HepG2 (cell line): ENCODE measurements around the gene RAD50. TPM values are rescaled to one million over a fixed set of nuclear protein-coding genes. Genes with fewer than 3 reads are reported as not detected.

Source experiments
- ATAC-seq: fragments of 200-7000 bp; cut with Tn5 transposase; 3 replicates; pipeline ENCODE4 v1.9.1; 2020; ENCODE audit warnings: mild to moderate bottlenecking, moderate library complexity
- BruUV-seq: library from RNA; stranded (reverse); fragments of 400-500 nt; replicated peaks from 2 replicates; lab custom pipeline; 2021; lab: Mats Ljungman, UMichigan
- CTCF ChIA-PET: fragments of 300-600 bp; formaldehyde crosslinking; extraction: SDS; loops from one replicate; lab custom pipeline; 2021; ENCODE audit warnings: low total read pairs, inconsistent platforms, low intra/inter-chr PET ratio; lab: Yijun Ruan, JAX
- POLR2A ChIA-PET: fragments of 350-600 bp; sonication (Branson Sonifier 250); formaldehyde crosslinking; loops from one replicate; lab custom pipeline; 2020; ENCODE audit warnings: antibody characterized with exemption, inconsistent platforms; lab: Yijun Ruan, JAX
- DNase-seq: peaks from one replicate; pipeline ENCODE4 v3.0.0-alpha.2; 2015; ENCODE audit warnings: low spot score
- FAIRE-seq: peaks from 3 replicates; lab custom pipeline; 2011; peaks lifted over from hg19 to GRCh38; lab: Jason Lieb, UNC
- H2AFZ ChIP-seq: one replicate; pipeline ENCODE4 v1.6.1; 2011; ENCODE audit warnings: low read length, inconsistent platforms
- H3K27ac ChIP-seq: fragments of 300-600 bp; 3 replicates; pipeline ENCODE4 v1.8.0; 2011; ENCODE audit warnings: mixed run types, mild to moderate bottlenecking, mixed read lengths, low read length, inconsistent platforms; ENCODE audit not compliant: insufficient read depth; ENCODE audit errors: extremely low read length
- H3K27me3 ChIP-seq, 2 experiments: fragments of 200-600 bp in 1 of 2; 2 replicates in 1 of 2; 3 replicates in 1 of 2; pipeline versions ENCODE4 v1.6.0 to v1.8.0; 2011; ENCODE audit warnings: low read length in 2 of 2, mild to moderate bottlenecking in 2 of 2, moderate library complexity in 2 of 2, inconsistent platforms in 1 of 2; ENCODE audit not compliant: insufficient read depth in 2 of 2, control insufficient read depth in 1 of 2
- H3K36me3 ChIP-seq, 2 experiments: fragments of 200-600 bp in 1 of 2; replicated peaks in 1 of 2; 2 replicates in 1 of 2; 3 replicates in 1 of 2; pipeline versions ENCODE4 v1.5.1 to v1.8.0; 2011; ENCODE audit warnings: low read length in 2 of 2, inconsistent platforms in 1 of 2; ENCODE audit not compliant: insufficient read depth in 2 of 2, control insufficient read depth in 1 of 2
- H3K4me1 ChIP-seq: 2 replicates; pipeline ENCODE4 v1.5.1; 2012; ENCODE audit warnings: low read length, inconsistent platforms; ENCODE audit not compliant: insufficient read depth
- H3K4me2 ChIP-seq: 2 replicates; pipeline ENCODE4 v1.6.0; 2011; ENCODE audit warnings: low read depth, low read length, inconsistent platforms
- H3K4me3 ChIP-seq, 3 experiments: fragments of 200-600 bp in 1 of 3; sonication (generic), shearing (Covaris generic) in 1 of 3; replicated peaks in 1 of 3; 2 replicates each; pipeline ENCODE4 v1.5.1; 2011 to 2016; ENCODE audit warnings: low read length in 3 of 3, inconsistent platforms in 2 of 3, low read depth in 2 of 3, mild to moderate bottlenecking in 2 of 3, control low read depth in 1 of 3, mixed read lengths in 1 of 3; ENCODE audit not compliant: insufficient read depth in 1 of 3
- H3K79me2 ChIP-seq: one replicate; pipeline ENCODE4 v1.6.1; 2011; ENCODE audit warnings: low read length, inconsistent platforms; ENCODE audit not compliant: insufficient read depth
- H3K9ac ChIP-seq: 2 replicates; pipeline ENCODE4 v1.6.0; 2011; ENCODE audit warnings: mild to moderate bottlenecking, low read depth, low read length, inconsistent platforms; ENCODE audit not compliant: insufficient read depth
- H3K9me3 ChIP-seq: 2 replicates; pipeline ENCODE4 v1.5.1; 2012; ENCODE audit warnings: mild to moderate bottlenecking, low read length
- H4K20me1 ChIP-seq: 2 replicates; pipeline ENCODE4 v1.6.0; 2011; ENCODE audit warnings: inconsistent platforms, mild to moderate bottlenecking, low read length, moderate library complexity; ENCODE audit not compliant: insufficient read depth
- AHDC1 ChIP-seq: sonication (generic); formaldehyde crosslinking; IDR thresholded peaks from 2 replicates; pipeline ENCODE4 v1.5.1; 2020; ENCODE audit warnings: mild to moderate bottlenecking, missing genetic modification reagents, borderline replicate concordance
- BCL6 ChIP-seq: IDR thresholded peaks from 2 replicates; pipeline ENCODE4 v1.6.1; 2016; ENCODE audit warnings: missing genetic modification reagents, missing compliant biosample characterization
- CHCHD3 ChIP-seq: sonication (generic); formaldehyde crosslinking; IDR thresholded peaks from 2 replicates; pipeline ENCODE4 v1.8.0; 2022; ENCODE audit warnings: mild to moderate bottlenecking, missing genetic modification reagents, moderate library complexity
- KAT8 ChIP-seq: IDR thresholded peaks from 2 replicates; pipeline ENCODE4 v1.6.1; 2016; ENCODE audit warnings: missing genetic modification reagents, missing compliant biosample characterization
- RBFOX2 ChIP-seq: fragments of 200-400 bp; formaldehyde crosslinking; IDR thresholded peaks from 2 replicates; pipeline ENCODE4 v1.6.1; 2017; ENCODE audit warnings: low read depth, mild to moderate bottlenecking, low read length
- SMAD1 ChIP-seq: sonication (generic); formaldehyde crosslinking; IDR thresholded peaks from 2 replicates; pipeline ENCODE4 v1.4.0; 2020; ENCODE audit warnings: missing genetic modification reagents, low read depth, mild to moderate bottlenecking, borderline replicate concordance
- SNAI1 ChIP-seq: sonication (generic); formaldehyde crosslinking; IDR thresholded peaks from 2 replicates; pipeline ENCODE4 v1.5.0; 2020; ENCODE audit warnings: mild to moderate bottlenecking, missing genetic modification reagents, borderline replicate concordance
- ZNF124 ChIP-seq: sonication (generic); formaldehyde crosslinking; IDR thresholded peaks from 2 replicates; pipeline ENCODE4 v1.4.0; 2020; ENCODE audit warnings: missing genetic modification reagents
- ZNF335 ChIP-seq: sonication (generic); formaldehyde crosslinking; IDR thresholded peaks from 2 replicates; pipeline ENCODE4 v1.4.0; 2020; ENCODE audit warnings: missing genetic modification reagents
- ZNF451 ChIP-seq: sonication (generic); formaldehyde crosslinking; IDR thresholded peaks from 2 replicates; pipeline ENCODE4 v1.5.0; 2020; ENCODE audit warnings: mild to moderate bottlenecking, missing genetic modification reagents
- ZNF468 ChIP-seq: sonication (generic); formaldehyde crosslinking; IDR thresholded peaks from 2 replicates; pipeline ENCODE4 v1.8.0; 2022; ENCODE audit warnings: mild to moderate bottlenecking, moderate library complexity, missing genetic modification reagents
- WGBS: methylation state at CpG from one replicate; pipeline ENCODE4 v1.1.6; 2017; ENCODE audit warnings: low lambda C conversion rate; 5-methylcytosine and 5-hydroxymethylcytosine counted together
- in situ Hi-C: cut with HindIII; loops from 2 replicates; pipeline ENCODE4 v1.10.0; 2017; ENCODE audit warnings: low pct_unique_long_range_greater_than_20kb; ENCODE audit not compliant: extremely low pct_ligation_motif_present
- intact Hi-C: fragments of 100-400 bp; cut with micrococcal nuclease; formaldehyde crosslinking; loops from one replicate; pipeline ENCODE4 v1.10.0; 2022; ENCODE audit not compliant: unreplicated experiment
- polyA plus RNA-seq, 8 experiments: library from polyadenylated mRNA; depleted of rRNA in 3 of 8; stranded (reverse) in 7 of 8; unstranded in 1 of 8; fragments of >200 nt; fragmentation: Illumina TruSeq in 4 of 8; extraction: Trizol in 4 of 8; gene quantifications; 2 replicates each; pipeline versions ENCODE4 v1.2.1 to v1.2.3, GENCODE V29; 2011 to 2016; ENCODE audit warnings: low read depth in 4 of 8, missing spikeins in 1 of 8, mixed read lengths in 1 of 8; ENCODE audit not compliant: insufficient read depth in 1 of 8
- total RNA-seq, 5 experiments: library from RNA; depleted of rRNA; stranded (reverse); fragments of >200 nt; fragmentation: Illumina TruSeq; extraction: Trizol; gene quantifications; 2 replicates each; pipeline ENCODE4 v1.2.3, GENCODE V29; 2016; ENCODE audit warnings: low read depth in 1 of 5

Gene RAD50
- total and polyA plus RNA-seq, 2 of the 13 experiments (the other 11 are each of a cell fraction or from before 2014, with no cell fraction given): 19.2 to 23.4 TPM

DNA sequence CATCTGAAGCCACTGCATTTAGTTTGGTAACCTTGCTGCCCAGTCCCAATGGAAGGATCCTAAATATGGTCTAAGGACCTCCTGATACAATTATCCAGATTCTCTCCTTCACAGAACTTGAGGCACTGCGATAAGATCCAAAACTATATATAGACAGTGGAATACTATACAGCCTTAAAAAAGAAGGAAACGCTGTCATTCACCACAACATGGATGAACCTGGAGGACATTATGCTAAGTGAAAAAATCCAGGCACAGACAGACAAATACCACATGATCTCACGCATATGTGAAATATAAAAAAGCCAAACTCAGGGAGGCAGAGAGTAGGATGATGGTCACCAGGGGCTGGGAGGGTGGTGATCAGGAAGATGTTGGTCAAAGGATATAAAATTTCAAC lies 114.2 kb downstream of the RAD50 start:
- Histone ChIP-seq H2AFZ (no peak overlapping the region), H3K9me3 (no peaks in the 10 kb centered on the region), H3K27me3 (peaks cover 4 to 35% of the 10 kb centered on the region in 2 experiments; a peak in 4 of 5 replicates), H3K4me2 (no peak overlapping the region), H3K27ac (no peak overlapping the region), H3K4me1 (peaks cover 60% of the 10 kb centered on the region), H3K36me3 (no peaks in the 10 kb centered on the region), H4K20me1 (no peaks in the 10 kb centered on the region), H3K9ac (no peak overlapping the region), H3K4me3 (no peak overlapping the region), H3K79me2 (no peaks in the 10 kb centered on the region)
- TF ChIP-seq ZNF468 (no peak), SNAI1 (CRISPR knock-in tag) (no peak), BCL6 (CRISPR knock-in tag) (no peak), ZNF451 (CRISPR knock-in tag) (no peak), SMAD1 (CRISPR knock-in tag) (no peak), ZNF124 (CRISPR knock-in tag) (no peak), KAT8 (CRISPR knock-in tag) (no peak), AHDC1 (no peak), RBFOX2 (no peak), CHCHD3 (CRISPR knock-in tag) (no peak), ZNF335 (CRISPR knock-in tag) (no peak)
- in situ Hi-C loops: loop anchor here (25.0 kb wide), 1 partner anchor 284 kb away; no protein-coding TSS in a partner anchor
- no peak for ATAC-seq
- 90% methylated on average over 3 of the region's 3 CpGs for WGBS
- DNase-seq: no peak
- POLR2A ChIA-PET: interaction anchor here (0.7 kb wide), 1 partner anchor 9 kb away, joined by 3 read pairs; no protein-coding TSS in a partner anchor
- CTCF ChIA-PET: no interaction called here
- no peak for FAIRE-seq
- BruUV-seq: no TSS peak
- intact Hi-C loops: loop anchor here (10.0 kb wide), 1 partner anchor 56 kb away; no protein-coding TSS in a partner anchor
